Osteocyte (in vitro differentiated cells): Measurements from ENCODE around the gene CDK2. TPM values are rescaled to one million over a fixed set of nuclear protein-coding genes. Genes with fewer than 3 reads are reported as not detected.

Experiments
- DNase-seq: peaks from one replicate; pipeline ENCODE4 v3.0.0; 2021; ENCODE audit warnings: mixed read lengths; ENCODE audit not compliant: unreplicated experiment; ENCODE audit errors: extremely low spot score
- H3K27ac Mint-ChIP-seq: one replicate; pipeline ENCODE4 v1.8.0; 2021; ENCODE audit warnings: mild to moderate bottlenecking, mixed read lengths; ENCODE audit not compliant: unreplicated experiment
- H3K27me3 Mint-ChIP-seq: one replicate; pipeline ENCODE4 v1.8.0; 2021; ENCODE audit warnings: mixed read lengths; ENCODE audit not compliant: unreplicated experiment
- H3K36me3 Mint-ChIP-seq: one replicate; pipeline ENCODE4 v1.8.0; 2021; ENCODE audit warnings: mixed read lengths; ENCODE audit not compliant: unreplicated experiment
- H3K4me1 Mint-ChIP-seq: one replicate; pipeline ENCODE4 v1.8.0; 2021; ENCODE audit warnings: mixed read lengths; ENCODE audit not compliant: unreplicated experiment
- H3K4me3 Mint-ChIP-seq: one replicate; pipeline ENCODE4 v1.8.0; 2021; ENCODE audit warnings: mild to moderate bottlenecking, moderate library complexity, mixed read lengths; ENCODE audit not compliant: unreplicated experiment
- H3K9me3 Mint-ChIP-seq: one replicate; pipeline ENCODE4 v1.8.0; 2021; ENCODE audit warnings: mixed read lengths; ENCODE audit not compliant: unreplicated experiment
- CTCF ChIP-seq: fragments of 200-600 bp; sonication (generic); IDR thresholded peaks from 2 replicates; pipeline ENCODE4 v1.5.0; 2021; ENCODE audit warnings: antibody characterized with exemption, mild to moderate bottlenecking, moderate library complexity
- total RNA-seq: library from RNA; stranded (reverse); gene quantifications from 2 replicates; pipeline ENCODE4 v1.2.1, GENCODE V29; 2021

CDK2 gene
- total RNA-seq, 1 donor from 2014 or later = 29.6 TPM

GRCh38 chr12:55940065-55940732 is 26.4 kb upstream of the CDK2 start:
- H3K36me3 Mint-ChIP-seq = peaks cover 29% of the 10 kb centered on the region
- peak overlapping the region; percentile 57 for H3K27ac Mint-ChIP-seq
- peaks cover 5% of the 10 kb centered on the region for H3K4me1 Mint-ChIP-seq
- DNase-seq = peak; percentile 94
- no peak overlapping the region for H3K4me3 Mint-ChIP-seq
- H3K27me3 Mint-ChIP-seq = no peaks in the 10 kb centered on the region
- H3K9me3 Mint-ChIP-seq = no peaks in the 10 kb centered on the region
- peak; percentile 93 for TF ChIP-seq CTCF

GRCh38 chr12:55942055-55942454 is 24.6 kb upstream of the CDK2 start:
- H3K27ac Mint-ChIP-seq = peak overlapping the region; percentile 20
- H3K36me3 Mint-ChIP-seq = peaks cover 33% of the 10 kb centered on the region
- no peaks in the 10 kb centered on the region for H3K9me3 Mint-ChIP-seq
- H3K4me3 Mint-ChIP-seq = no peak overlapping the region
- TF ChIP-seq CTCF = no peak
- DNase-seq = no peak
- H3K4me1 Mint-ChIP-seq = peaks cover 5% of the 10 kb centered on the region
- H3K27me3 Mint-ChIP-seq = no peaks in the 10 kb centered on the region

- Mint-ChIP-seq H3K4me3 (no peak overlapping the region), H3K27me3 (no peaks in the 10 kb centered on the region), H3K36me3 (peaks cover 37% of the 10 kb centered on the region), H3K4me1 (peaks cover 5% of the 10 kb centered on the region), H3K9me3 (no peaks in the 10 kb centered on the region), H3K27ac (no peak overlapping the region)
- no peak for TF ChIP-seq CTCF
- no peak for DNase-seq
Measured at GRCh38 chr12:55942577-55943136, 24.0 kb upstream of the CDK2 start.

GRCh38 chr12:55946553-55946952 is 20.1 kb upstream of the CDK2 start:
- Mint-ChIP-seq H3K4me1 (no peaks in the 10 kb centered on the region), H3K27me3 (no peaks in the 10 kb centered on the region), H3K9me3 (no peaks in the 10 kb centered on the region), H3K4me3 (no peak overlapping the region), H3K36me3 (peaks cover 39% of the 10 kb centered on the region), H3K27ac (no peak overlapping the region)
- no peak for TF ChIP-seq CTCF
- no peak for DNase-seq

GRCh38 chr12:55955344-55955743 is 11.3 kb upstream of the CDK2 start:
- Mint-ChIP-seq H3K4me1 (no peaks in the 10 kb centered on the region), H3K4me3 (no peak overlapping the region), H3K27me3 (no peaks in the 10 kb centered on the region), H3K27ac (no peak overlapping the region), H3K36me3 (peaks cover 23% of the 10 kb centered on the region), H3K9me3 (no peaks in the 10 kb centered on the region)
- no peak for TF ChIP-seq CTCF
- no peak for DNase-seq
